ENCODE results near the gene JPH4.
A peak's percentile ranks its signal among the peaks of the same experiment; 100 is the strongest.
"Not testable (repeated sequence)": the region's sequence is repeated elsewhere in the genome, so short reads cannot be mapped to it uniquely, and the experiment has no call there.

The JPH4 gene

GRCh38 chr14:23578560-23579310 is at the start of gene JPH4:
JPH4 (minus strand) TSS chr14:23578790; CDS start chr14:23577453, 1,337 bp downstream.
- DNase-seq = peak in 48 of 58 donors; percentile 20 to 89 (median 62)

- no peak for DNase-seq
Measured at GRCh38 chr14:23627961-23628360, 49.4 kb upstream of the JPH4 start.

GRCh38 chr14:23626946-23627345 is 48.4 kb upstream of the JPH4 start:
- DNase-seq = no peak

- DNase-seq = no peak
Measured at GRCh38 chr14:23624830-23625404, 46.3 kb upstream of the JPH4 start.

DNA sequence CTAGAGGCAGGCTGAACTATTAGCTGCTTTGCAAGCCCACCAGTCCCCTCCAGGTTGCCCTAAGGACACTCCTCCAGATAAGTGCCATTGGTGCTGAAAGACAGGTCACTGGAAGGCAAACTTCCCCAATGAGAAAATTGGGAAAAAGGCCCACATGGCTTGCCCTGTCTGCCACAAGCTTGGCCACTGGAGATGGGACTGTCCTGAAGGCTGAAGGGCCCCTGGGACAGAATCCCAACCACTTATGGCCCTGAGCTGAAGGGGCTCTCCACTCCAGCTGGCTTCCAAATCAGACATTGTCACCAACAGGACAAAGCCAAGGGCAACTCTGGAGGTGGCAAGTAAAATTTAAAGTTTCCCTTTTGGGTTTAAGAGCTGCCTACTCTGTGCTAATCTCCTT is 45.4 kb upstream of the JPH4 start:
- no peak for DNase-seq

- no peak for DNase-seq
Measured at GRCh38 chr14:23622990-23623389, 44.4 kb upstream of the JPH4 start.

DNA sequence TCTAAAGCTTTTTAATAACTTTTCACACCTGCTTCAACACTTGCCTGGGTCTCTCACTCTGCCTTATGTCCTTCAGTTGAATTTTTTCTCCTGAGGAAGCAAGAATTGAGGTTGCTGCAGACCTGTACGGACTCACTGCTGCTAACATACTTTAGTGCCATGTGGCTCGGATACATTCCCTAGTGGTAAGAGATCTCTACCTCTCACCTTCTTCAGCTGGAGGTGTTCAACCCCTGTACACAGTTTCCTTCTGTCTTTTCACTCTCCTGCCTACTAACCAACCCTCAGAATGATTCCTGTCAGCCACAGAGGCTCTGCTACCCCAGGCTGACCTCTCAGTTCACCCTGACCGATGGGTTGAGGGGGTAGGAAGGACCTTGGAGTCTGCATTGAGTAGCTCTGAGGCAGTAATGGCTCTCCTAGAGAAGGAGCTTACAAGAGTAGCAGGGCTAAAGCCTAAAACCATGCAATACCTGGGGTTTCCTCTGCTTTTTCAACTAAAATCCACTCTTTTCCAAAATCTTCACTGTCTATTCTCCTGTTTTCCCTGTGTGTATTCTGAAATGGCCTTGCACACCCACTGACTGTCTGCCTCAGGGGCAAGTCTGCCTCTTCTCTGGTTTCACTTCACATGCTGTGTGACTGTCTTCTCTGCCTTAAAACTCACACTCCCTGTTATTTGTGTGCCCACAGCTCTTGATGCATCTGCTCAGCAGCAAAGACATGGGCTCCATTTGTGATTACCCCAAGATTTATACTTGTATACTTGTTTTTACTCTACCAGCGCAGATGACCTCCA is 43.5 kb upstream of the JPH4 start:
- DNase-seq = no peak

GRCh38 chr14:23621204-23621931 is 42.8 kb upstream of the JPH4 start:
- DNase-seq = no peak

DNA sequence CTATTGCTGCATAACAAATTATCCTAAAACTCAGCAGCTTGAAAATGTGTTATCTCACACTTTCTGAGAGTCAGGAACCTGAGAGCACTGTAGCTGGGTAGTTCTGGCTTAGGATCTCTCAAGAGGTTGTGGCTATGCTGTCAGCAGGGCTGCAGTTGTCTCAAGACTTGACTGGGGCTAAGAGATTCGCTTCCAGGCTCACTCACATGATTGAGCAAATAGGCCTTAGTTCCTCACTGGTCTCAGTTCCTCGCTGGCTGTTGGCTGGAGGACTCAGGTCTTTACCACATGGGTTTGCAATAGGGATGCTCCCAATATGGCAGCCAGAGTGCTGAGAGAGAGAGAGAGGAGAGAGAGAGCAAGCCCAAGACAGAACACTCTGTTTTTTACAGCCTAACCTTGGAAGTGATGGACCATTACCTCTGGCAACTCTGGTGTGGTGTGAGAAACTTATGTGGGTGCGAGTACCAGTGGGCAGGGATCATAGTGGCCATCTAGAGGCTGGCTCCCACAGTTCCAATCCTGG is 41.6 kb upstream of the JPH4 start:
- DNase-seq = no peak

GRCh38 chr14:23618415-23618988 is 39.9 kb upstream of the JPH4 start:
- no peak for DNase-seq

DNA sequence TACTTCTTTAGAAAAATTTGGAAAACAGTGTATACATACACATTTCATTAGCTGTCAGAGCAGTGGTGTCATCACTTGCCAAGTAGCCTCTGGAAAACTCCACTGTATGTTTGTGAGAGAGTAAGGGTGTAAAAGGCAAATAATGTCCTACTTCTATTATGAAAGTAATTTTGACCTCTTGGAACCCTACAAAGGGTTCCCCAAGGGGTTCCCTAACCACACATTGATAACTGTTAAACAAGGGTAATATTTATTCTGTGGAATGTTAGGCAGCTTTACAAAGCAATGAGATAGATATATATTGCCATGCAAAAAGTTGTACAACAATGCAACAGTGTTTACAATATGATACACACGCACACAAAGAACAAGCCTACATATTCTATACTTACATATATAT is 38.9 kb upstream of the JPH4 start:
- DNase-seq = no peak

DNA sequence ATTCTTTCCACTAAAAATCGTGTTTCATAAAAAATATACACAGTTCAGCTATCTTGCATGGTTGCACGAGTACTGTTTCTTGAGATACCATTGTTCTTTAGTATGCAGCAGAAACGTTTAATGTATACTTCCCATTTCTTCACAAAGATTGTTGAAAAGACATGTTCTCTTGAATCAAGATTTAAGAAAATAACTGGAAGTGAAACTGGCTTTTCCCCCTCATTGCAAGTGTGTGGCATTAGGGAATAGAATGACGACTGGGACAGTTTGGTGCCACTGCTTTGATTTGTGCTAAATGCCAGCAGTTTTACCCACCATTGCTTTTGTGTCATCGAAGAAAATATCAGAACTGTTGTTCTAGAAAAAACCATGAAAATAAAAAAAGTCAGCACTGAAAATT is 37.3 kb upstream of the JPH4 start:
- no peak for DNase-seq

DNA sequence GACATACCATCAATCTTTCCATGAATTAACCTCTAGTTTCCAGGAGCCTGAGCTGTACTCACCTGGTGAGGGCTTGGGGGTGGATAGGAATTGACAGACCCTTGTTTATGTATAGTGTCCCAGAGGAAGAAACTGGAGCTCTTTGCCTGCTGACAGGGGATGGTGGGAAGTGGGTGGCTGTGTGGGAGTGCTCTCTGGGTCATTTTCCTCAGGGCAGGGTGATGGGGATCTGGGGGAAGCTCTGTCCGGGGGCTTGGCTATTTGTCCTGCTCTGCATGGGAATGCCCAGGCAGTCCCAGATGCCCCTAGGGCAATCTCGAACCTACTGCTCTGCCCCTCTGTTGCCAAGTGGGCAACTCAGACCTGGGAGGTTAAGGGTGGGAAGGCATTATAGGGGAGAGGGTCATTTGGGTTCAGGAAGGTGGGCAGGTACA is 35.8 kb upstream of the JPH4 start:
- DNase-seq = no peak

GRCh38 chr14:23613242-23614070 is 34.9 kb upstream of the JPH4 start:
- no peak for DNase-seq

GRCh38 chr14:23612802-23613201 is 34.2 kb upstream of the JPH4 start:
- DNase-seq = no peak

- DNase-seq = no peak
Measured at GRCh38 chr14:23612354-23612732, 33.8 kb upstream of the JPH4 start.

GRCh38 chr14:23610815-23611289 is 32.3 kb upstream of the JPH4 start:
- DNase-seq = no peak

GRCh38 chr14:23610090-23610814 is 31.7 kb upstream of the JPH4 start:
- DNase-seq = no peak

- DNase-seq = not testable (repeated sequence)
Measured at GRCh38 chr14:23609411-23610089, 31.0 kb upstream of the JPH4 start.

All from anterior cingulate cortex (tissue), 58 donors.